Kidney epithelial cell (primary cell): ENCODE measurements around the gene VOPP1. TPM values are rescaled to one million over a fixed set of nuclear protein-coding genes. Genes with fewer than 3 reads are reported as not detected.

ENCODE experiments used
- DNase-seq: peaks from one replicate; pipeline ENCODE4 v3.0.0-alpha.2; 2010; ENCODE audit warnings: low read depth
- H3K27me3 ChIP-seq: 2 replicates; pipeline ENCODE4 v1.6.0; 2011; ENCODE audit warnings: low read length; ENCODE audit not compliant: control insufficient read depth, insufficient read depth
- H3K36me3 ChIP-seq: 2 replicates; pipeline ENCODE4 v1.5.1; 2011; ENCODE audit warnings: low read length; ENCODE audit not compliant: control insufficient read depth, insufficient read depth
- H3K4me3 ChIP-seq: 2 replicates; pipeline ENCODE4 v1.5.1; 2011; ENCODE audit warnings: low read depth, mild to moderate bottlenecking, control low read depth, low read length
- total RNA-seq: library from RNA; depleted of rRNA; stranded (reverse); fragments of >200 nt; gene quantifications from 2 replicates; pipeline ENCODE4 v1.2.3, GENCODE V29; 2015
- TF ChIP-seq, protein P1 (sequence below): IDR thresholded peaks from 2 replicates; pipeline ENCODE4 v1.5.1; 2011; ENCODE audit warnings: mild to moderate bottlenecking, moderate library complexity, low read length, control low read depth, inconsistent platforms; ENCODE audit not compliant: insufficient read depth, poor library complexity, severe bottlenecking

The VOPP1 gene
- total RNA-seq, 1 donor from 2014 or later, result 118 TPM

DNA sequence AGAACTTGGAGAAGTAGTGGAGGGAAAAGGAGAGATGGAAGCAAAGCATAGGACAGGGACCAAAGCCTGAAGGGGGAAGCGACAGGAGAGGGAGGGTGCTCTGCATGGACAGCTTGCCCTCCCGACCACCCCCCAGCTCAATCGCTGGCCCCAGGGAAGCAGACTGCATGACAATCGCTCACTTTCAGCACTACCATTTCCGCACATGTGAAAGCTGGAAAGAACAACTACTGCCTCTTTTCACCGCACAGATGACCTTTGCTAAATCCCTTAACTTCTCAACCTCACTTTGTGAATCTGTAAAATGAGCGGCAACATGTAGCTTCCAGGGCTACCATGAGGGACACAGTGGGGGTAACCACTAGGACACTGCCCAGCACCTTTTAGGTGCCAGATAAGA lies 17.1 kb downstream of the VOPP1 start:
- Histone ChIP-seq H3K4me3 (no peak overlapping the region), H3K36me3 (no peaks in the 10 kb centered on the region), H3K27me3 (no peaks in the 10 kb centered on the region)
- DNase-seq, result no peak
- TF ChIP-seq, protein P1, sequence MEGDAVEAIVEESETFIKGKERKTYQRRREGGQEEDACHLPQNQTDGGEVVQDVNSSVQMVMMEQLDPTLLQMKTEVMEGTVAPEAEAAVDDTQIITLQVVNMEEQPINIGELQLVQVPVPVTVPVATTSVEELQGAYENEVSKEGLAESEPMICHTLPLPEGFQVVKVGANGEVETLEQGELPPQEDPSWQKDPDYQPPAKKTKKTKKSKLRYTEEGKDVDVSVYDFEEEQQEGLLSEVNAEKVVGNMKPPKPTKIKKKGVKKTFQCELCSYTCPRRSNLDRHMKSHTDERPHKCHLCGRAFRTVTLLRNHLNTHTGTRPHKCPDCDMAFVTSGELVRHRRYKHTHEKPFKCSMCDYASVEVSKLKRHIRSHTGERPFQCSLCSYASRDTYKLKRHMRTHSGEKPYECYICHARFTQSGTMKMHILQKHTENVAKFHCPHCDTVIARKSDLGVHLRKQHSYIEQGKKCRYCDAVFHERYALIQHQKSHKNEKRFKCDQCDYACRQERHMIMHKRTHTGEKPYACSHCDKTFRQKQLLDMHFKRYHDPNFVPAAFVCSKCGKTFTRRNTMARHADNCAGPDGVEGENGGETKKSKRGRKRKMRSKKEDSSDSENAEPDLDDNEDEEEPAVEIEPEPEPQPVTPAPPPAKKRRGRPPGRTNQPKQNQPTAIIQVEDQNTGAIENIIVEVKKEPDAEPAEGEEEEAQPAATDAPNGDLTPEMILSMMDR, result no peak

DNA sequence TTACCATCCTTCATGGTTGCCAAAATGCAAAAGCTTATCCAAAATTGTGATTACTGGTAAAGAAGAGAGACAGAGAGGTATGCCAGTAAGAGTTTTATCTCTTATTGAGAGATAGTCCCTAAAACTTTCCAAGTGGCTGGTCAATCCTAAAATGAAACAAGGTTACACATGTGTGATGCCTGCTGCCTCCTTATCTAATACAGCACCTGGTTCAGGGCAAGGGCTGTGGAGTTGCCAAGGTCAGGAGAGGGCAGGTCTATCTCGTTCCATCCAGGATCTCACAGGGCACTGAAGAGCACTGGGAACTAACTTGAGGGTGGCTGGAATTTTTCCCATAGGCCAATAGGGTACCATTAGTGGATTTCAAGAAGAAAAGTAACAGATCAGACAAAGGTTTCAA lies 18.3 kb downstream of the VOPP1 start:
- TF ChIP-seq, protein P1, result no peak
- no peak for DNase-seq
- Histone ChIP-seq H3K27me3 (no peaks in the 10 kb centered on the region), H3K36me3 (no peaks in the 10 kb centered on the region), H3K4me3 (no peak overlapping the region)

DNA sequence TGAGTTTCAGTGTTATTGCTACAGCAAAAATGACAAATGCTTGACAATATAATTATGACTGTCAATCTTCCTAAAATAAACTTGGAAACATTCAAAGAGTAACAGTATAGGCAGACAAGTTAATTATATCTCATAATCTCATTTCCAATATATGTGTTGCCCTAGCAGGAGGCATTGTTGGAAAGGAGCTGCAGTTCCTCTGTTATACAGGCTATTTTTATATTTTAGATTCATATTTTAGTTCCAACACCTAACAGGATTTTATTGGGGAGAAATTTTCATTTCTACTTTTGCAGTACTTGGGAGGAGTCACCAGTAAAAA lies 19.3 kb downstream of the VOPP1 start:
- no peak overlapping the region for H3K4me3 ChIP-seq
- TF ChIP-seq, protein P1, result no peak

DNA sequence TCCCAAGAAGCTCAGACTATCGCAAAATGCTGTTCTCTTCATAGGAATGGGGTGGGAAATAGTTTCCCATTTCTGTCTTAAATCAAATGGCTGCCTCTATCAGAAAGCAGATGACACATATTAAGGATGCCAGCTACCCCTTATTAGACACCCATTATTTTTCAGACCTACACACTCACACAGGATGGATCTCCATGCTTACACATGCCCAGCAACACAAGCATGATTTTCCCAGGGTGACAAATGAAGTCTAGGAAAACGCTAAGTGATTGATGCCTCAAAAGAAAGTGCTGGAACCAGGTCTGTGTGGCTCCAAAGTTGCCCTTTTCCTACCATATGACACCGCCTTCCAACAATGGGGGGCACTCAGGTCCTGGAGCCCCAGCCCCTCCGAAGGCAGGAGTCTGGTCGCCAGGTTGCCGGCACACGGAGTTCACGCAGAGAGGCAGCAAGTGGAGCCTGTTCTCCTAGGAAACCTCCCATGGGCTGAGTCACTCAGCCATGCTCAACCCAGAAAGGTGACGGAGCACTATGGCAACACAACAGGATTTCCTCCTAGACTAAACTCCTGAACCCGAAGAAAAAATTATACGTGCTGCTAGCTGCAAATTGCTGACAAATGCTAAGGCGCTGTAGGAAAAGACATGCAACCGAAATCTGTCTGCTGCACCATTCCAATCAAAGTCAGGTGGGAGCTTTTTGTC lies 19.8 kb downstream of the VOPP1 start:
- no peaks in the 10 kb centered on the region for H3K36me3 ChIP-seq
- peak; percentile 65 for DNase-seq
- H3K4me3 ChIP-seq, result no peak overlapping the region
- no peaks in the 10 kb centered on the region for H3K27me3 ChIP-seq
- TF ChIP-seq, protein P1, result no peak

More for the DNA sequence above, 19.3 kb downstream of the VOPP1 start:
- no peaks in the 10 kb centered on the region for H3K27me3 ChIP-seq
- H3K36me3 ChIP-seq, result no peaks in the 10 kb centered on the region
- DNase-seq, result no peak

DNA sequence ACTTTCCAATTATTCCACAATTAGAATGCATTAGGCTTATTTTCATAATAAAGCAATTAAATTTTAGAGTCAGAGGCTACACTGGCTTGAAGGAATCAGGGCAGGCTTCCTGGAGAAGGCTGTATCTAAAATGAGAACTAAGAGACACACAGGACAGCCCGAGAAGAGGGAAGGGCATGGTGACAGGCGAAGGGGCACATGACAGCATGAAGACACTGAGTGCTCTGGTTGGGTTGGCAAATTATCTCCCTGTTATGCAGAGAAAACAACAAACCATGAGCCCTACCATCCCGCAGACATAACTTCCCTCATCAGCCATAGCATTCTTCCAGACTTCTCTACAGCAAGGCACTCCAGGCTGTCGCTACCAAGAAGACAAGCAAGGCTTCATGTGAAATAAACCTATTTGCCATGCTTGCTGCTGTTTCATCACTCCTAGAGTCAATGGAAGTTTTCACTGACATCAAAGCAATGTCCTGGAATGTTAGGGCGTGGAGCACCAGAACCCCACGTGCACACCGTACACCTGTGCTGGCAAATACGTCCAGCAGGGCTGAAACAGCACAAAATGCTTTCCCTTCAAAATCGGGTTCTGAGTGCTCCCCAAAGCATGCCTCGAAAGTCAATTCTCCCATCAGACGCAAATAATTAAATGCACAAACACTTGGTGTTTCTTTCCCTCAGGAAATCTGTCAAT lies 21.3 kb downstream of the VOPP1 start:
- Histone ChIP-seq H3K4me3 (no peak overlapping the region), H3K27me3 (no peaks in the 10 kb centered on the region), H3K36me3 (no peaks in the 10 kb centered on the region)
- TF ChIP-seq, protein P1, result no peak
- DNase-seq, result no peak
